ENCODE results near the gene ITGB1. TPM values are rescaled to one million over a fixed set of nuclear protein-coding genes. Genes with fewer than 3 reads are reported as not detected.
A peak's percentile ranks its signal among the peaks of the same experiment; 100 is the strongest.

The ITGB1 gene
- total and polyA plus RNA-seq, 4 experiments from 2014 or later = 420 to 758 (median 535) TPM

GRCh38 chr10:32956365-32957197, 1.4 kb downstream of the ITGB1 start:
- POLR2A ChIA-PET (ENCODE audit: partially characterized antibody) = interaction anchor here (0.7 to 10.4 kb wide), 27 partner anchors 9 to 612 kb away, joined by 3 to 131 read pairs (median 5); partner anchors contain the start of gene EPC1
- peaks cover 22 to 47% of the 10 kb centered on the region in 2 donors for H3K36me3 Mint-ChIP-seq
- Histone ChIP-seq H3K27me3 (ENCODE audit: insufficient read depth, low read length) (no peaks in the 10 kb centered on the region), H3K4me3 (ENCODE audit: low read length in 2 of 2) (peak overlapping the region; percentile 37 to 80), H3K4me1 (ENCODE audit: insufficient read depth, low read length) (peaks cover 52% of the 10 kb centered on the region), H3K9me3 (ENCODE audit: control insufficient read depth in 1 of 2, low read length in 2 of 2) (no peaks in the 10 kb centered on the region), H3K27ac (ENCODE audit: low read depth, low read length) (peak overlapping the region; percentile 69), H3K36me3 (ENCODE audit: insufficient read depth, low read length) (no peaks in the 10 kb centered on the region)
- H3K4me1 Mint-ChIP-seq = peaks cover 53 to 70% (median 58%) of the 10 kb centered on the region in 4 donors
- H3K9me3 Mint-ChIP-seq = no peaks in the 10 kb centered on the region
- peak overlapping the region; percentile 85 to 96 (median 89) for H3K4me3 Mint-ChIP-seq
- intact Hi-C loops (cut with micrococcal nuclease) = loop anchor here (2.0 to 5.0 kb wide), 2 partner anchors 196 to 578 kb away; no protein-coding TSS in a partner anchor
- H3K27ac Mint-ChIP-seq = peak overlapping the region; percentile 65 to 94 (median 91)
- H3K27me3 Mint-ChIP-seq = no peaks in the 10 kb centered on the region
- DNase-seq = no peak
- CTCF ChIA-PET (ENCODE audit: partially characterized antibody) = interaction anchor here (0.8 to 5.3 kb wide), 9 partner anchors 9 to 201 kb away, joined by 3 to 25 read pairs (median 3); no protein-coding TSS in a partner anchor

- H3K27ac ChIP-seq (ENCODE audit: low read depth, low read length) = peak overlapping the region; percentile 69
- no peaks in the 10 kb centered on the region for H3K27me3 ChIP-seq (ENCODE audit: insufficient read depth, low read length)
- CTCF ChIA-PET (ENCODE audit: partially characterized antibody) = interaction anchor here (0.7 to 5.3 kb wide), 6 partner anchors 8 to 180 kb away, joined by 3 to 25 read pairs (median 4); no protein-coding TSS in a partner anchor
- POLR2A ChIA-PET (ENCODE audit: partially characterized antibody) = interaction anchor here (0.9 to 10.4 kb wide), 18 partner anchors 8 to 510 kb away, joined by 3 to 131 read pairs (median 8); partner anchors contain the start of gene CCDC7
- Mint-ChIP-seq H3K4me1 (peaks cover 57 to 70% (median 64%) of the 10 kb centered on the region in 4 donors), H3K36me3 (peaks cover 28 to 51% of the 10 kb centered on the region in 2 donors), H3K27ac (peak overlapping the region; percentile 65 to 94 (median 87)), H3K9me3 (no peaks in the 10 kb centered on the region), H3K4me3 (peak overlapping the region; percentile 85 to 96 (median 89)), H3K27me3 (no peaks in the 10 kb centered on the region)
- no peak for DNase-seq
- H3K36me3 ChIP-seq (ENCODE audit: insufficient read depth, low read length) = no peaks in the 10 kb centered on the region
- H3K4me1 ChIP-seq (ENCODE audit: insufficient read depth, low read length) = peaks cover 60% of the 10 kb centered on the region
- intact Hi-C loops (cut with micrococcal nuclease) = loop anchor here (2.0 to 5.0 kb wide), 4 partner anchors 17 to 577 kb away; no protein-coding TSS in a partner anchor
- H3K4me3 ChIP-seq (ENCODE audit: low read length in 2 of 2) = peak overlapping the region; percentile 37 to 80
- H3K9me3 ChIP-seq (ENCODE audit: control insufficient read depth in 1 of 2, low read length in 2 of 2) = no peaks in the 10 kb centered on the region
Measured at GRCh38 chr10:32955790-32956189, 2.2 kb downstream of the ITGB1 start.

GRCh38 chr10:32955299-32955772, 2.7 kb downstream of the ITGB1 start:
- Mint-ChIP-seq H3K4me3 (peak overlapping the region; percentile 85 to 96 (median 89)), H3K9me3 (no peaks in the 10 kb centered on the region), H3K36me3 (peaks cover 28 to 53% of the 10 kb centered on the region in 2 donors), H3K4me1 (peaks cover 61 to 73% (median 67%) of the 10 kb centered on the region in 4 donors), H3K27ac (peak overlapping the region; percentile 65 to 92 (median 91)), H3K27me3 (no peaks in the 10 kb centered on the region)
- CTCF ChIA-PET (ENCODE audit: partially characterized antibody) = interaction anchor here (0.7 to 5.3 kb wide), 4 partner anchors 26 to 181 kb away, joined by 3 to 25 read pairs (median 8); no protein-coding TSS in a partner anchor
- peak overlapping the region; percentile 69 for H3K27ac ChIP-seq (ENCODE audit: low read depth, low read length)
- no peaks in the 10 kb centered on the region for H3K27me3 ChIP-seq (ENCODE audit: insufficient read depth, low read length)
- H3K4me1 ChIP-seq (ENCODE audit: insufficient read depth, low read length) = peaks cover 65% of the 10 kb centered on the region
- DNase-seq = no peak
- intact Hi-C loops (cut with micrococcal nuclease) = loop anchor here (2.0 to 5.0 kb wide), 3 partner anchors 17 to 197 kb away; no protein-coding TSS in a partner anchor
- H3K4me3 ChIP-seq (ENCODE audit: low read length in 2 of 2) = peak overlapping the region; percentile 37 to 80
- H3K36me3 ChIP-seq (ENCODE audit: insufficient read depth, low read length) = no peaks in the 10 kb centered on the region
- no peaks in the 10 kb centered on the region for H3K9me3 ChIP-seq (ENCODE audit: control insufficient read depth in 1 of 2, low read length in 2 of 2)
- POLR2A ChIA-PET (ENCODE audit: partially characterized antibody) = interaction anchor here (0.7 to 10.4 kb wide), 18 partner anchors 8 to 510 kb away, joined by 3 to 131 read pairs (median 6); partner anchors contain the start of gene CCDC7

GRCh38 chr10:32954545-32955298, 3.3 kb downstream of the ITGB1 start:
- no peak for DNase-seq
- peak overlapping the region; percentile 85 to 96 (median 89) for H3K4me3 Mint-ChIP-seq
- Histone ChIP-seq H3K4me1 (ENCODE audit: insufficient read depth, low read length) (peaks cover 70% of the 10 kb centered on the region), H3K9me3 (ENCODE audit: control insufficient read depth in 1 of 2, low read length in 2 of 2) (no peaks in the 10 kb centered on the region), H3K27ac (ENCODE audit: low read depth, low read length) (peak overlapping the region; percentile 69), H3K4me3 (ENCODE audit: low read length in 2 of 2) (peak overlapping the region; percentile 39 to 80), H3K27me3 (ENCODE audit: insufficient read depth, low read length) (no peaks in the 10 kb centered on the region), H3K36me3 (ENCODE audit: insufficient read depth, low read length) (no peaks in the 10 kb centered on the region)
- intact Hi-C loops (cut with micrococcal nuclease) = loop anchor here (2.0 to 5.0 kb wide), 3 partner anchors 16 to 198 kb away; no protein-coding TSS in a partner anchor
- no peaks in the 10 kb centered on the region for H3K9me3 Mint-ChIP-seq
- CTCF ChIA-PET (ENCODE audit: partially characterized antibody) = interaction anchor here (0.7 to 5.3 kb wide), 4 partner anchors 27 to 55 kb away, joined by 3 to 25 read pairs (median 8); no protein-coding TSS in a partner anchor
- H3K27me3 Mint-ChIP-seq = no peaks in the 10 kb centered on the region
- H3K27ac Mint-ChIP-seq = peak overlapping the region; percentile 87 to 92 (median 91)
- POLR2A ChIA-PET (ENCODE audit: partially characterized antibody) = interaction anchor here (0.7 to 10.4 kb wide), 18 partner anchors 9 to 509 kb away, joined by 3 to 131 read pairs (median 6); partner anchors contain the start of gene CCDC7
- peaks cover 58 to 72% (median 66%) of the 10 kb centered on the region in 4 donors for H3K4me1 Mint-ChIP-seq
- peaks cover 28 to 53% of the 10 kb centered on the region in 2 donors for H3K36me3 Mint-ChIP-seq

GRCh38 chr10:32954080-32954479, 4.0 kb downstream of the ITGB1 start:
- intact Hi-C loops (cut with micrococcal nuclease) = loop anchor here (2.0 kb wide), 2 partner anchors 15 to 157 kb away; no protein-coding TSS in a partner anchor
- CTCF ChIA-PET (ENCODE audit: partially characterized antibody) = interaction anchor here (0.7 to 5.3 kb wide), 5 partner anchors 28 to 162 kb away, joined by 3 to 25 read pairs (median 5); no protein-coding TSS in a partner anchor
- H3K27me3 ChIP-seq (ENCODE audit: insufficient read depth, low read length) = no peaks in the 10 kb centered on the region
- H3K36me3 ChIP-seq (ENCODE audit: insufficient read depth, low read length) = no peaks in the 10 kb centered on the region
- peaks cover 28 to 56% of the 10 kb centered on the region in 2 donors for H3K36me3 Mint-ChIP-seq
- H3K4me1 ChIP-seq (ENCODE audit: insufficient read depth, low read length) = peaks cover 70% of the 10 kb centered on the region
- peaks cover 56 to 70% (median 63%) of the 10 kb centered on the region in 4 donors for H3K4me1 Mint-ChIP-seq
- no peaks in the 10 kb centered on the region for H3K27me3 Mint-ChIP-seq
- H3K9me3 ChIP-seq (ENCODE audit: control insufficient read depth in 1 of 2, low read length in 2 of 2) = no peaks in the 10 kb centered on the region
- H3K4me3 ChIP-seq (ENCODE audit: low read length in 2 of 2) = peak overlapping the region; percentile 39 to 80
- H3K9me3 Mint-ChIP-seq = no peaks in the 10 kb centered on the region
- POLR2A ChIA-PET (ENCODE audit: partially characterized antibody) = interaction anchor here (0.6 to 10.4 kb wide), 17 partner anchors 10 to 200 kb away, joined by 3 to 131 read pairs (median 6); no protein-coding TSS in a partner anchor
- peak overlapping the region; percentile 88 to 92 (median 91) for H3K27ac Mint-ChIP-seq
- DNase-seq = peak in 1 of 5 donors; percentile 45
- peak overlapping the region; percentile 85 to 96 (median 89) for H3K4me3 Mint-ChIP-seq
- H3K27ac ChIP-seq (ENCODE audit: low read depth, low read length) = peak overlapping the region; percentile 69

- H3K27me3 ChIP-seq (ENCODE audit: insufficient read depth, low read length) = no peaks in the 10 kb centered on the region
- Mint-ChIP-seq H3K9me3 (no peaks in the 10 kb centered on the region), H3K4me3 (peak overlapping the region; percentile 85 to 96 (median 89)), H3K27me3 (no peaks in the 10 kb centered on the region), H3K4me1 (peaks cover 57 to 70% (median 63%) of the 10 kb centered on the region in 4 donors), H3K36me3 (peaks cover 32 to 51% of the 10 kb centered on the region in 2 donors), H3K27ac (peak overlapping the region; percentile 88 to 92 (median 91))
- H3K27ac ChIP-seq (ENCODE audit: low read depth, low read length) = peak overlapping the region; percentile 69
- peaks cover 73% of the 10 kb centered on the region for H3K4me1 ChIP-seq (ENCODE audit: insufficient read depth, low read length)
- intact Hi-C loops (cut with micrococcal nuclease) = no loop called here
- H3K9me3 ChIP-seq (ENCODE audit: control insufficient read depth in 1 of 2, low read length in 2 of 2) = no peaks in the 10 kb centered on the region
- peak in 2 of 5 donors; percentile 36 to 50 for DNase-seq
- peak overlapping the region; percentile 39 to 80 for H3K4me3 ChIP-seq (ENCODE audit: low read length in 2 of 2)
- CTCF ChIA-PET (ENCODE audit: partially characterized antibody) = interaction anchor here (0.9 to 5.3 kb wide), 6 partner anchors 10 to 179 kb away, joined by 3 to 25 read pairs (median 4); no protein-coding TSS in a partner anchor
- no peaks in the 10 kb centered on the region for H3K36me3 ChIP-seq (ENCODE audit: insufficient read depth, low read length)
- POLR2A ChIA-PET (ENCODE audit: partially characterized antibody) = interaction anchor here (0.6 to 10.4 kb wide), 14 partner anchors 9 to 575 kb away, joined by 3 to 131 read pairs (median 4); no protein-coding TSS in a partner anchor
Measured at GRCh38 chr10:32953277-32953927, 4.6 kb downstream of the ITGB1 start.

All from CD4-positive, alpha-beta memory T cell (primary cell).